ENCODE data around the gene ZNF530.
A peak's percentile ranks its signal among the peaks of the same experiment; 100 is the strongest.

Gene ZNF530
- long read RNA-seq, partial matches to known transcripts: 1 of 15 reads
- long read RNA-seq, other reads (novel, unspliced or antisense): 8 of 15 reads

GRCh38 chr19:57599761-57600383, at the start of gene ZNF530:
Gene ZNF530 (plus strand): TSS chr19:57599885. CDS start chr19:57604346, 4,461 bp downstream.
- TF ChIP-seq SPI1 (IDR thresholded peaks at IDR 0.05; ENCODE audit: borderline replicate concordance, low read depth): peak; percentile 38; the same call in 1 of the 2 replicates
- peak; percentile 95 for TF ChIP-seq GABPA (IDR thresholded peaks at IDR 0.05; ENCODE audit: low read depth)
- TF ChIP-seq POLR2AphosphoS5 (IDR thresholded peaks at IDR 0.05; ENCODE audit: low read depth): peak; percentile 86
- no peak for TF ChIP-seq REST (IDR thresholded peaks at IDR 0.05; ENCODE audit: insufficient replicate concordance, low read depth)
- no peak for TF ChIP-seq CTCF (IDR thresholded peaks at IDR 0.05; ENCODE audit: insufficient read depth, low read length)
- peak within 1 kb of the TSS; percentile 78 for H3K27ac ChIP-seq (replicated peaks)

GRCh38 chr19:57552432-57552831, 47.3 kb upstream of the ZNF530 start:
- no peak for TF ChIP-seq CTCF (IDR thresholded peaks at IDR 0.05; ENCODE audit: insufficient read depth, low read length)
- no peak for TF ChIP-seq POLR2AphosphoS5 (IDR thresholded peaks at IDR 0.05; ENCODE audit: low read depth)
- TF ChIP-seq REST (IDR thresholded peaks at IDR 0.05; ENCODE audit: insufficient replicate concordance, low read depth): no peak
- TF ChIP-seq GABPA (IDR thresholded peaks at IDR 0.05; ENCODE audit: low read depth): no peak
- no peak for TF ChIP-seq SPI1 (IDR thresholded peaks at IDR 0.05; ENCODE audit: borderline replicate concordance, low read depth)
- no peak overlapping the region for H3K27ac ChIP-seq (replicated peaks)
- DNase-seq (ENCODE audit: low read depth in 1 of 2, low spot score in 1 of 2): no peak
- H3K4me3 ChIP-seq (replicated peaks; ENCODE audit: insufficient read depth, low read length): no peak overlapping the region
- H3K27me3 ChIP-seq (ENCODE audit: insufficient read depth, poor library complexity, severe bottlenecking): no peaks in the 10 kb centered on the region

More at GRCh38 chr19:57599761-57600383, at the start of gene ZNF530:
- Histone ChIP-seq H3K27me3 (ENCODE audit: insufficient read depth, poor library complexity, severe bottlenecking) (no peaks in the 10 kb centered on the region), H3K4me3 (replicated peaks; ENCODE audit: insufficient read depth, low read length) (peak within 1 kb of the TSS; percentile 99)
- DNase-seq (ENCODE audit: low read depth in 1 of 2, low spot score in 1 of 2): peak; percentile 90 to 96

- DNase-seq (ENCODE audit: low read depth in 1 of 2, low spot score in 1 of 2): no peak
Measured at GRCh38 chr19:57557659-57558058, 42.0 kb upstream of the ZNF530 start.

More at GRCh38 chr19:57557659-57558058, 42.0 kb upstream of the ZNF530 start:
- no peaks in the 10 kb centered on the region for H3K27me3 ChIP-seq (ENCODE audit: insufficient read depth, poor library complexity, severe bottlenecking)
- H3K4me3 ChIP-seq (replicated peaks; ENCODE audit: insufficient read depth, low read length): no peak overlapping the region
- TF ChIP-seq REST (IDR thresholded peaks at IDR 0.05; ENCODE audit: insufficient replicate concordance, low read depth) (no peak), CTCF (IDR thresholded peaks at IDR 0.05; ENCODE audit: insufficient read depth, low read length) (no peak), POLR2AphosphoS5 (IDR thresholded peaks at IDR 0.05; ENCODE audit: low read depth) (no peak), SPI1 (IDR thresholded peaks at IDR 0.05; ENCODE audit: borderline replicate concordance, low read depth) (no peak), GABPA (IDR thresholded peaks at IDR 0.05; ENCODE audit: low read depth) (no peak)
- H3K27ac ChIP-seq (replicated peaks): no peak overlapping the region

Measured in HL-60 (cell line).